Activated effector memory CD4-positive, alpha-beta T cell treated with anti-CD3 and anti-CD28 coated beads, Interleukin-2, amount 50 U/mL, for 16 hours (primary cell): Measurements from ENCODE around the gene ALPG.
A peak's percentile ranks its signal among the peaks of the same experiment; 100 is the strongest.
"Not testable (repeated sequence)": the region's sequence is repeated elsewhere in the genome, so short reads cannot be mapped to it uniquely, and the experiment has no call there.

Experiments used
- DNase-seq: peaks from one replicate; pipeline ENCODE4 v3.0.0-alpha.2; 2020

Gene ALPG

DNA sequence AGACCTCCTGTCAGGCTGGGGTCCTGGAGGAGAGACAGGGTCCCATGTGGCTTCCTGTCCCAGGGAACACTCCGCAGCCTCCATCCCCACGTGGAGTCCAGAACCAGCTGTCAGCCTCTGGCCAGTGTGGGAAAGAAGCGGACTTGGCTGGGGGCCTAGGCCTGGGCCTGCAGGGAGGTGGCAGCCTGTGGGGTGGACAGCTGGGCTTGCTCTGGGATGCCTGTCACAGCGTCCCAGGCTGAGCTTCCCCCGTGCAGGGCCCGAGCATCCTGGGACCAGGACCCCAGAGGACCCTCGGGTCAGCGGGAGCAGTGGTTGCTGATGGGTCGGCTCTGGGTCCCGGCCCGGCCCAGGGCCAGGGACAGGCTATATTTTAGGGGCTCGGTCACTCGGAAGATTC lies 35.8 kb downstream of the ALPG start:
- not testable (repeated sequence) for DNase-seq

- DNase-seq, result not testable (repeated sequence)
These were observed 36.4 kb downstream of the ALPG start for GRCh38 chr2:232443047-232443446.

- DNase-seq, result not testable (repeated sequence)
These were observed 37.2 kb downstream of the ALPG start for GRCh38 chr2:232443669-232444408.

DNA sequence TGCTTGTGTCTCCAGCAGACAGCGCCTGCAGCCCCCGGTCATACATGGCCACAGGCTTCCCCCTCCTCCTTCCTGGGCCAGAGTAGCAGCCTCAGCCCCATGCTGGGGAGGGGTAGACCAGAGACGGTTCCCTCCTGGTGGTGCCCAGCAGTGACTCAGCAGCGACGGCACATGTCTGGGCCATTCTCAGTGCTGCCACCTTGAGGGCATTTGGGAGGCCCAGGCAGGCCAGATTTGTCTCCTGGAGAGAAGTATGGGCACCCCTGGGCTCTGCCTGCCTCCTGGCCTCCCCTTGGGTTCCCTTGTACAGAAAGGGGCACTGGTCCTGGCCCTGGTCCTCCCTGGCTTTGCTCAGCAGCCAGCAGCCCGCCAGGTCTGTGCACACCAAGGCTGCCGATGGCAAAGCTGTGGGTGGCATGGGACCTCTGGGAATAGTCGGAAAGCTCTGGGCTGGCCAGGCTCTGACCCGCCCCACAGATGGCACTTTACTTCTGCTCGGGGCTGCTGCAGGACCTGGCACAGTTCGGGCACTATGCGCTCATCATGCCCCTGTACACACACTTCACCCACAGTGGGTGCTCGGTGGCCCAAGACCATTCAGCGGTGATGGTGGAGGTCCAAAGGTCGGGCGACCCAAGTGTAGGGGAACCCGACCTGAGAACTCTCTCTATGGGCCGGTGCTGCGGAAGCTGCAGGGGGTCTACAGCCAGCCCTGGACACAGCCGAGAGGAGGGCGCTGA lies 37.9 kb downstream of the ALPG start:
- peak; percentile 86 for DNase-seq

GRCh38 chr2:232445149-232445885 lies 38.7 kb downstream of the ALPG start:
- DNase-seq, result not testable (repeated sequence)

GRCh38 chr2:232446266-232446777 lies 39.7 kb downstream of the ALPG start:
- not testable (repeated sequence) for DNase-seq

DNA sequence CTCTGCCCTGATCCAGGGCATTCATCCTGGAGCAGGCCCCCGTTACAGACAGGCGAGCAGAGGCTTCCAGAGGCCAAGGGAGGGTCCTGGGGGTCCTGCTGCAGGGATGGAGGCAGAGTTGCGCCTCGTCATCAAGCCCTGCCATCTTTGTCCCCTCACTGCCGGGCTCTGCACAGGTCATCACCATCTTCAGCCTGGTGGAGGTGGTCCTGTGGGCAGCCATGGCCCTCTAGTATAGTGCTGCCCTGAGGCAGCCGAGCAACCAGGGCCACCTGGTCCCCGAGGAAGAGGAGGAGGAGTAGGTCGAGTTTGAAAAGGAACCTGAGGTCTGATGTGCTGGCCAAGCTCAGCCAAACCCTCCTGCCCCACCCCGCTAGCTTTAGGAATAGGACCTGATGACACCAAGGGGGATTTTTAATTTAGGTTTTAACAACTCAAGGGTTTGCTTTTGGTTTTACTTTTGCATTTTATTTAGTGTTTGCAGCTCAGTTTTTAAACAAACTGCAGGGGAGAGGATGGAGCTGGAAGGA lies 40.5 kb downstream of the ALPG start:
- no peak for DNase-seq

- no peak for DNase-seq
These were observed 41.1 kb downstream of the ALPG start for GRCh38 chr2:232447638-232448303.

DNA sequence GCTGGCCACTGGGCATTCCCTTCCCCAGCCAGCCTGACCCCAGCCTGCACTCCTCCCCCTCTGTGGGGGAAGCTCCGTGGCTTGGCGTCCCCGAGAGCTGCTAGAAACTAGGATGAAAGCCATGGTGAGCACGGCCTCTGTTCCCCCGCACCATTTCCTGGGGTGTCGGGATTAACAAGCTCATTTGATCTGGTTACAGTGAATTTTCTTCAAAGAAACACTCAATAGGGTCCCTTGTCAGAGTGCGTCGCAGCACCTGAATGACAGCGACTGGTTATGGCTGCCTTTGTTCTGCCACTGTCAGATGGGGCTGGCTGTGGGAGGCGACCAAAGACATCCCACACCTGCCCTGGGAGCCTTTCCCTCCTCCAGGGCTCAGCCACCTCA lies 41.7 kb downstream of the ALPG start:
- no peak for DNase-seq

- DNase-seq, result no peak
These were observed 43.3 kb downstream of the ALPG start for GRCh38 chr2:232449964-232450363.

DNA sequence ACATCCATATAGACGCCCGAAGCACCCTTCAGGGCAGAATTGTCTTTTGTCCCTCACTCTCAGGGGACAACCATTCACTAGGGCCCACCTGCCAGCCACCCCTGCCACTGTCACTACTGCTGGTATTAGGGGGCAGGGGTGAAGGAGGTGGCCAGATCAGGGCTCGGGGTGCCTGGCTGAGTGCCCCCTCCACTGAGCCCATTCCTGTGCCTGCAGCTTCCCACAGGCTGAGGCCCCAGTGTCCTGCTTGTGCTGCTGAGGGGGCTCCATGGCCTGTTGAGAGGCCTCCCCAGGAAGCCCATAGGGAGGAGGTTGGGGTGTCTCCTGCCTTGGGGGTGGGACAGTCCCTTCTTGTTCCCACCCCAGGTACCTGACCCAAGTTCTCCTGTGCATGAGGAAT lies 45.0 kb downstream of the ALPG start:
- not testable (repeated sequence) for DNase-seq

- DNase-seq, result no peak
These were observed 48.0 kb downstream of the ALPG start for GRCh38 chr2:232454630-232455029.

DNA sequence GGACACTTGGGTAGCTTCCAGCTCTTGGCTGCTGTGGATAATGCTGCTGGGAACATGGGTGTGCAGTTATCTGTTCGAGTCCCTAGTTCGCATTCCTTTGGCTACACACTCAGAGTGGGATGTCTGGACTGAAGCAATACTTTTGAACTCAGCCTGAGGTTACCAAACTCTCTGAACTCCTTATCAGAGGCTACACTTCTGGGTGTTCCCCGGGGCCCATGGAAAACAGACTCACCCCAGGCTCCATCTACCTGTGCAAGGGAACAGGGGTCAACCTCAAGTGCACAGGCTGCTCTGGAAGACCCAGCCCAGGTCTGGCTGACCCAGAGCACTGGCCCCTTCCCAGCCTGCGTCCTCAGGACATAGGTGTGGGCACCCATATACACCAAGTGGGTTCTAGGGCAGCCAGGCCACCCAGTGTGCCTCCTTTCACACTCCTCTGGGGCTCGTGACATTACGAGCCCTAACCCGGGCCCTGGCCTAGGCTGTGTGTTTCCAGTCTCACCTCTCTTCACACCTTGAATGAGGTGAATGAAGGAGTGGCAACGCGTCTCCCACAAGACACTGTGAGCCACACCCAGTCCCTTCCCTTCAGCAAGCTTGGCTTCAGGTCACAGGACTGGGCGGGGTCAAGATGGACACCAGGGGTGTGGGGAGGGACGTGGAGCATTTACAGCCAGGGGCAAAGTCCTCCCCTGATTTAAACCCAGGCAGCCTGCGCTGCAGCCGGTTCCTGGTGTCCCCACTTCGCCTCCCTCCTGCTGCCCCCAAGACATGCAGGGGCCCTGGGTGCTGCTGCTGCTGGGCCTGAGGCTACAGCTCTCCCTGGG lies 49.0 kb downstream of the ALPG start, which contains the start of gene ALPI:
TSS of gene ALPI (plus strand) at position 728 of the 830 bp plus-strand sequence. CDS start at position 775, 47 bp downstream.
- DNase-seq, result peak; percentile 52

- no peak for DNase-seq
These were observed 49.9 kb downstream of the ALPG start for GRCh38 chr2:232456296-232457120.

- peak; percentile 52 for DNase-seq
These were observed 50.7 kb downstream of the ALPG start for GRCh38 chr2:232457121-232458011.

- peak; percentile 53 for DNase-seq
These were observed 51.5 kb downstream of the ALPG start for GRCh38 chr2:232458051-232458660.

DNA sequence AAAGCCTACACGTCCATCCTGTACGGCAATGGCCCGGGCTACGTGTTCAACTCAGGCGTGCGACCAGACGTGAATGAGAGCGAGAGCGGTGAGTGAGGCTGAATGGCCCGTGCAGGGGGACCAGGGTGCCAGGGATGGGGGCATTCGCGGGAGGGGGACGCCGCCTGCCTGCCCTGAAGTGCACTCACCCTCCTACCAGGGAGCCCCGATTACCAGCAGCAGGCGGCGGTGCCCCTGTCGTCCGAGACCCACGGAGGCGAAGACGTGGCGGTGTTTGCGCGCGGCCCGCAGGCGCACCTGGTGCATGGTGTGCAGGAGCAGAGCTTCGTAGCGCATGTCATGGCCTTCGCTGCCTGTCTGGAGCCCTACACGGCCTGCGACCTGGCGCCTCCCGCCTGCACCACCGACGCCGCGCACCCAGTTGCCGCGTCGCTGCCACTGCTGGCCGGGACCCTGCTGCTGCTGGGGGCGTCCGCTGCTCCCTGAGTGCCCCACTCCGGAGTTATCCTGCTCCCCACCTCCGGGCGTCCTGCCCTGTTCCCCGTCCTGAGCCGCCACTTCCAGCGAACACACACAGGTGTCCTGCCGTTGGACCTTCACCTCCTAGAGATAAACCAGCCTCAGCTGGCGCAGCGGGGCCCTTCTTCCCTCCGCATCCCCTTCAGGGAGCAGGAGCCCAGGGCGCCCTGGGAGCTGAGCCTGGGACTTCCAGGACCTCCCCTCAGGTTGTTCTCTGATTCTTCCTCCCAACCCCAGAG lies 52.2 kb downstream of the ALPG start:
- DNase-seq, result no peak

GRCh38 chr2:232459419-232460035 lies 52.9 kb downstream of the ALPG start:
- DNase-seq, result peak; percentile 50
